Liver (tissue), 3 donors: ENCODE results near the gene SFXN5.

Experiments used
- EGR1 ChIP-seq, 2 donors: IDR thresholded peaks; 2 replicates each; pipeline ENCODE4 v1.6.1; 2016 to 2018; ENCODE audit warnings: antibody characterized with exemption in 2 of 2, low read depth in 2 of 2
- GABPA ChIP-seq, 2 donors: IDR thresholded peaks in 1 of 2; conservative IDR thresholded peaks in 1 of 2; 2 replicates each; pipeline ENCODE4 v1.6.1; 2016; ENCODE audit warnings: antibody characterized with exemption in 2 of 2, mild to moderate bottlenecking in 1 of 2, moderate library complexity in 1 of 2
- HNF4A ChIP-seq, 2 donors: conservative IDR thresholded peaks; 2 replicates each; pipeline ENCODE4 v1.6.1; 2016; ENCODE audit warnings: antibody characterized with exemption in 2 of 2, mild to moderate bottlenecking in 2 of 2
- HNF4G ChIP-seq: IDR thresholded peaks from 2 replicates; pipeline ENCODE4 v1.6.1; 2016; ENCODE audit warnings: antibody characterized with exemption
- JUND ChIP-seq, 2 donors: IDR thresholded peaks; 2 replicates each; pipeline ENCODE4 v1.6.1; 2016; ENCODE audit warnings: antibody characterized with exemption in 2 of 2
- RXRA ChIP-seq, 2 donors: IDR thresholded peaks; 2 replicates each; pipeline ENCODE4 v1.6.1; 2017 to 2018; ENCODE audit warnings: antibody characterized with exemption in 2 of 2, mild to moderate bottlenecking in 1 of 2
- SP1 ChIP-seq: IDR thresholded peaks from 2 replicates; pipeline ENCODE4 v1.6.1; 2018; ENCODE audit warnings: antibody characterized with exemption, mild to moderate bottlenecking
- TAF1 ChIP-seq: conservative IDR thresholded peaks from 2 replicates; pipeline ENCODE4 v1.6.1; 2016; ENCODE audit warnings: antibody characterized with exemption, mild to moderate bottlenecking
- YY1 ChIP-seq: IDR thresholded peaks from 2 replicates; pipeline ENCODE4 v1.6.1; 2016; ENCODE audit warnings: antibody characterized with exemption, mild to moderate bottlenecking
- TF ChIP-seq, protein P1 (sequence below): IDR thresholded peaks from 2 replicates; pipeline ENCODE4 v1.6.1; 2016; ENCODE audit warnings: antibody characterized with exemption
- TF ChIP-seq, protein P2 (sequence below): fragments of 150-350 bp; IDR thresholded peaks from 2 replicates; pipeline ENCODE4 v1.5.1; 2017; ENCODE audit warnings: improper control_type of control experiment, low read depth, low read length; ENCODE audit not compliant: missing input control
- TF ChIP-seq, protein P3 (sequence below): IDR thresholded peaks from 2 replicates; pipeline ENCODE4 v1.6.1; 2016; ENCODE audit warnings: antibody characterized with exemption, mild to moderate bottlenecking
- TF ChIP-seq, protein P4 (sequence below): IDR thresholded peaks from 2 replicates; pipeline ENCODE4 v1.6.1; 2016; ENCODE audit warnings: antibody characterized with exemption
- donor health status: healthy.
- donor health status: healthy.

DNA sequence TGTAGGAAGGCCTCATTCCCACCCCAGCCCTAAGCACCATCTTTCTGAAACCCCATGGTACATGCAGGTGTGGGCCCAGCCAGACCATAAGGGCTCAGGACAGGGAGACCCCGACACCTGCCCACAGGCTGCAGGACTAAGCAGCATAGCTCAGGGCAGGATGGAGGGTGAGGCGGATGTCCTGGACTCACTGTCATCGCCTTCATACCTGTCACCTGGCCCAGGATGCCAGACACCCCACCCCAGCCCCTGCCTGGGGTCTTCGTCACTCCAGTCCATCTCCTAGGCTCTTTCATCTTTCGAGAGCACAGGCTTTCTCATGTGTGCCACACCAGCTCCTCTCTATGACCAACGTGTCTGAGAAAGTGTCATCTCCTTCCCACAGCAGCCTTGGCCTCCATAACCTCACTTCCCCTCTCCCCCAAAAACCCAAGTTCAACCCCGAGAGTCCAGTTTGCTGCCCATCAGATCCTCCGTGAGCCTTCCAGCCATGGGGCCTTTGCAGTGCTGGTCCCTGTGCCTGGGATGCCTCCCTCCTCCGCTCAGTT lies 82.7 kb downstream of the SFXN5 start:
- TF ChIP-seq, protein P1, sequence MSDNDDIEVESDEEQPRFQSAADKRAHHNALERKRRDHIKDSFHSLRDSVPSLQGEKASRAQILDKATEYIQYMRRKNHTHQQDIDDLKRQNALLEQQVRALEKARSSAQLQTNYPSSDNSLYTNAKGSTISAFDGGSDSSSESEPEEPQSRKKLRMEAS = no peak
- TF ChIP-seq, protein P2, sequence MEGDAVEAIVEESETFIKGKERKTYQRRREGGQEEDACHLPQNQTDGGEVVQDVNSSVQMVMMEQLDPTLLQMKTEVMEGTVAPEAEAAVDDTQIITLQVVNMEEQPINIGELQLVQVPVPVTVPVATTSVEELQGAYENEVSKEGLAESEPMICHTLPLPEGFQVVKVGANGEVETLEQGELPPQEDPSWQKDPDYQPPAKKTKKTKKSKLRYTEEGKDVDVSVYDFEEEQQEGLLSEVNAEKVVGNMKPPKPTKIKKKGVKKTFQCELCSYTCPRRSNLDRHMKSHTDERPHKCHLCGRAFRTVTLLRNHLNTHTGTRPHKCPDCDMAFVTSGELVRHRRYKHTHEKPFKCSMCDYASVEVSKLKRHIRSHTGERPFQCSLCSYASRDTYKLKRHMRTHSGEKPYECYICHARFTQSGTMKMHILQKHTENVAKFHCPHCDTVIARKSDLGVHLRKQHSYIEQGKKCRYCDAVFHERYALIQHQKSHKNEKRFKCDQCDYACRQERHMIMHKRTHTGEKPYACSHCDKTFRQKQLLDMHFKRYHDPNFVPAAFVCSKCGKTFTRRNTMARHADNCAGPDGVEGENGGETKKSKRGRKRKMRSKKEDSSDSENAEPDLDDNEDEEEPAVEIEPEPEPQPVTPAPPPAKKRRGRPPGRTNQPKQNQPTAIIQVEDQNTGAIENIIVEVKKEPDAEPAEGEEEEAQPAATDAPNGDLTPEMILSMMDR = no peak
- TF ChIP-seq, protein P3, sequence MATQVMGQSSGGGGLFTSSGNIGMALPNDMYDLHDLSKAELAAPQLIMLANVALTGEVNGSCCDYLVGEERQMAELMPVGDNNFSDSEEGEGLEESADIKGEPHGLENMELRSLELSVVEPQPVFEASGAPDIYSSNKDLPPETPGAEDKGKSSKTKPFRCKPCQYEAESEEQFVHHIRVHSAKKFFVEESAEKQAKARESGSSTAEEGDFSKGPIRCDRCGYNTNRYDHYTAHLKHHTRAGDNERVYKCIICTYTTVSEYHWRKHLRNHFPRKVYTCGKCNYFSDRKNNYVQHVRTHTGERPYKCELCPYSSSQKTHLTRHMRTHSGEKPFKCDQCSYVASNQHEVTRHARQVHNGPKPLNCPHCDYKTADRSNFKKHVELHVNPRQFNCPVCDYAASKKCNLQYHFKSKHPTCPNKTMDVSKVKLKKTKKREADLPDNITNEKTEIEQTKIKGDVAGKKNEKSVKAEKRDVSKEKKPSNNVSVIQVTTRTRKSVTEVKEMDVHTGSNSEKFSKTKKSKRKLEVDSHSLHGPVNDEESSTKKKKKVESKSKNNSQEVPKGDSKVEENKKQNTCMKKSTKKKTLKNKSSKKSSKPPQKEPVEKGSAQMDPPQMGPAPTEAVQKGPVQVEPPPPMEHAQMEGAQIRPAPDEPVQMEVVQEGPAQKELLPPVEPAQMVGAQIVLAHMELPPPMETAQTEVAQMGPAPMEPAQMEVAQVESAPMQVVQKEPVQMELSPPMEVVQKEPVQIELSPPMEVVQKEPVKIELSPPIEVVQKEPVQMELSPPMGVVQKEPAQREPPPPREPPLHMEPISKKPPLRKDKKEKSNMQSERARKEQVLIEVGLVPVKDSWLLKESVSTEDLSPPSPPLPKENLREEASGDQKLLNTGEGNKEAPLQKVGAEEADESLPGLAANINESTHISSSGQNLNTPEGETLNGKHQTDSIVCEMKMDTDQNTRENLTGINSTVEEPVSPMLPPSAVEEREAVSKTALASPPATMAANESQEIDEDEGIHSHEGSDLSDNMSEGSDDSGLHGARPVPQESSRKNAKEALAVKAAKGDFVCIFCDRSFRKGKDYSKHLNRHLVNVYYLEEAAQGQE = no peak
- TF ChIP-seq EGR1 (IDR thresholded peaks at IDR 0.05; ENCODE audit: low read depth in 2 of 2) = no peak
- TF ChIP-seq RXRA (IDR thresholded peaks at IDR 0.05) = no peak
- TF ChIP-seq HNF4A (conservative IDR thresholded peaks at IDR 0.05) = no peak
- TF ChIP-seq GABPA (IDR thresholded peaks at IDR 0.05 in 1 of 2, conservative IDR thresholded peaks at IDR 0.05 in 1 of 2) = no peak
- no peak for TF ChIP-seq JUND (IDR thresholded peaks at IDR 0.05)
- no peak for TF ChIP-seq HNF4G
- TF ChIP-seq, protein P4, sequence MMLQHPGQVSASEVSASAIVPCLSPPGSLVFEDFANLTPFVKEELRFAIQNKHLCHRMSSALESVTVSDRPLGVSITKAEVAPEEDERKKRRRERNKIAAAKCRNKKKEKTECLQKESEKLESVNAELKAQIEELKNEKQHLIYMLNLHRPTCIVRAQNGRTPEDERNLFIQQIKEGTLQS = no peak
- TF ChIP-seq SP1 = no peak
- no peak for TF ChIP-seq TAF1
- TF ChIP-seq YY1 = no peak
